HL-60/S4 treated with phorbol 12-myristate 13-acetate at 8.2 ng/mL for 4 days and 3 days (cell line): ENCODE measurements around the gene SLC7A6.

Experiments used
- in situ Hi-C: fragments of 300-500 bp; cut with MboI; formaldehyde crosslinking; loops from 2 replicates; pipeline ENCODE4 v1.15.0; 2022; ENCODE audit warnings: low sequenced_read_pairs

The SLC7A6 gene

GRCh38 chr16:68264128-68265077, at the start of gene SLC7A6:
Gene SLC7A6, plus strand, starts transcription at chr16:68264526. Its CDS starts 10,201 bp downstream, at chr16:68274727.
- in situ Hi-C loops = no loop called here

- in situ Hi-C loops = no loop called here
Observed at GRCh38 chr16:68214726-68215125, 49.6 kb upstream of the SLC7A6 start.

GRCh38 chr16:68215302-68215701, 49.0 kb upstream of the SLC7A6 start:
- in situ Hi-C loops = no loop called here

- in situ Hi-C loops = no loop called here
Observed at GRCh38 chr16:68216240-68216639, 48.1 kb upstream of the SLC7A6 start.

- in situ Hi-C loops = no loop called here
Observed at GRCh38 chr16:68217506-68217905, 46.8 kb upstream of the SLC7A6 start.

GRCh38 chr16:68219725-68220351, 44.5 kb upstream of the SLC7A6 start:
- in situ Hi-C loops = no loop called here

- in situ Hi-C loops = no loop called here
Observed at GRCh38 chr16:68223072-68223471, 41.3 kb upstream of the SLC7A6 start.

- in situ Hi-C loops = no loop called here
Observed at GRCh38 chr16:68226116-68226515, 38.2 kb upstream of the SLC7A6 start.

GRCh38 chr16:68227183-68227793, 37.0 kb upstream of the SLC7A6 start:
- in situ Hi-C loops = no loop called here

- in situ Hi-C loops = no loop called here
Observed at GRCh38 chr16:68227850-68228553, 36.3 kb upstream of the SLC7A6 start.

- in situ Hi-C loops = no loop called here
Observed at GRCh38 chr16:68228652-68229051, 35.7 kb upstream of the SLC7A6 start.

GRCh38 chr16:68229431-68230175, 34.7 kb upstream of the SLC7A6 start:
- in situ Hi-C loops = no loop called here

- in situ Hi-C loops = no loop called here
Observed at GRCh38 chr16:68230176-68230571, 34.2 kb upstream of the SLC7A6 start.

GRCh38 chr16:68230956-68231355, 33.4 kb upstream of the SLC7A6 start:
- in situ Hi-C loops = no loop called here

GRCh38 chr16:68231384-68232136, 32.8 kb upstream of the SLC7A6 start:
- in situ Hi-C loops = no loop called here

- in situ Hi-C loops = no loop called here
Observed at GRCh38 chr16:68232335-68232734, 32.0 kb upstream of the SLC7A6 start.

- in situ Hi-C loops = no loop called here
Observed at GRCh38 chr16:68233085-68233834, 31.1 kb upstream of the SLC7A6 start.

- in situ Hi-C loops = no loop called here
Observed at GRCh38 chr16:68233835-68234187, 30.5 kb upstream of the SLC7A6 start.
